WTC11 (cell line): ENCODE measurements around the gene VEGFB.

Experiments used
- ELF4 ChIP-seq: sonication (generic); formaldehyde crosslinking; IDR thresholded peaks from 2 replicates; pipeline ENCODE4 v1.8.1; 2022; ENCODE audit warnings: low read depth, mild to moderate bottlenecking, moderate library complexity, missing genetic modification reagents
- FOXJ3 ChIP-seq: sonication (generic); formaldehyde crosslinking; IDR thresholded peaks from 2 replicates; pipeline ENCODE4 v1.9.0; 2021; ENCODE audit warnings: missing genetic modification reagents, mild to moderate bottlenecking, borderline replicate concordance
- USF2 ChIP-seq: sonication (generic); formaldehyde crosslinking; IDR thresholded peaks from 2 replicates; pipeline ENCODE4 v1.8.1; 2023; ENCODE audit warnings: mild to moderate bottlenecking, missing genetic modification reagents, moderate library complexity
- ZNF121 ChIP-seq: sonication (generic); formaldehyde crosslinking; IDR thresholded peaks from 2 replicates; pipeline ENCODE4 v1.8.0; 2023; ENCODE audit warnings: missing genetic modification reagents
- ZNF317 ChIP-seq: sonication (generic); formaldehyde crosslinking; IDR thresholded peaks from 2 replicates; pipeline ENCODE4 v1.8.1; 2023; ENCODE audit warnings: low read depth, mild to moderate bottlenecking, moderate library complexity, missing genetic modification reagents, borderline replicate concordance
- TF ChIP-seq, protein P1 (sequence below): sonication (generic); formaldehyde crosslinking; IDR thresholded peaks from 2 replicates; pipeline ENCODE4 v1.8.1; 2022; ENCODE audit warnings: low read depth, missing genetic modification reagents, borderline replicate concordance
- TF ChIP-seq, protein P2 (sequence below): fragments of 200-600 bp; IDR thresholded peaks from 2 replicates; pipeline ENCODE4 v1.8.0; 2022; ENCODE audit warnings: antibody characterized with exemption
- TF ChIP-seq, protein P3 (sequence below): sonication (generic); formaldehyde crosslinking; IDR thresholded peaks from 2 replicates; pipeline ENCODE4 v1.8.0; 2022; ENCODE audit warnings: missing genetic modification reagents

- TF ChIP-seq, protein P1, sequence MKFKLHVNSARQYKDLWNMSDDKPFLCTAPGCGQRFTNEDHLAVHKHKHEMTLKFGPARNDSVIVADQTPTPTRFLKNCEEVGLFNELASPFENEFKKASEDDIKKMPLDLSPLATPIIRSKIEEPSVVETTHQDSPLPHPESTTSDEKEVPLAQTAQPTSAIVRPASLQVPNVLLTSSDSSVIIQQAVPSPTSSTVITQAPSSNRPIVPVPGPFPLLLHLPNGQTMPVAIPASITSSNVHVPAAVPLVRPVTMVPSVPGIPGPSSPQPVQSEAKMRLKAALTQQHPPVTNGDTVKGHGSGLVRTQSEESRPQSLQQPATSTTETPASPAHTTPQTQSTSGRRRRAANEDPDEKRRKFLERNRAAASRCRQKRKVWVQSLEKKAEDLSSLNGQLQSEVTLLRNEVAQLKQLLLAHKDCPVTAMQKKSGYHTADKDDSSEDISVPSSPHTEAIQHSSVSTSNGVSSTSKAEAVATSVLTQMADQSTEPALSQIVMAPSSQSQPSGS (CRISPR knock-in tag) = no peak
- no peak for TF ChIP-seq ELF4 (CRISPR knock-in tag)
- TF ChIP-seq, protein P2, sequence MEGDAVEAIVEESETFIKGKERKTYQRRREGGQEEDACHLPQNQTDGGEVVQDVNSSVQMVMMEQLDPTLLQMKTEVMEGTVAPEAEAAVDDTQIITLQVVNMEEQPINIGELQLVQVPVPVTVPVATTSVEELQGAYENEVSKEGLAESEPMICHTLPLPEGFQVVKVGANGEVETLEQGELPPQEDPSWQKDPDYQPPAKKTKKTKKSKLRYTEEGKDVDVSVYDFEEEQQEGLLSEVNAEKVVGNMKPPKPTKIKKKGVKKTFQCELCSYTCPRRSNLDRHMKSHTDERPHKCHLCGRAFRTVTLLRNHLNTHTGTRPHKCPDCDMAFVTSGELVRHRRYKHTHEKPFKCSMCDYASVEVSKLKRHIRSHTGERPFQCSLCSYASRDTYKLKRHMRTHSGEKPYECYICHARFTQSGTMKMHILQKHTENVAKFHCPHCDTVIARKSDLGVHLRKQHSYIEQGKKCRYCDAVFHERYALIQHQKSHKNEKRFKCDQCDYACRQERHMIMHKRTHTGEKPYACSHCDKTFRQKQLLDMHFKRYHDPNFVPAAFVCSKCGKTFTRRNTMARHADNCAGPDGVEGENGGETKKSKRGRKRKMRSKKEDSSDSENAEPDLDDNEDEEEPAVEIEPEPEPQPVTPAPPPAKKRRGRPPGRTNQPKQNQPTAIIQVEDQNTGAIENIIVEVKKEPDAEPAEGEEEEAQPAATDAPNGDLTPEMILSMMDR = no peak
- TF ChIP-seq, protein P3, sequence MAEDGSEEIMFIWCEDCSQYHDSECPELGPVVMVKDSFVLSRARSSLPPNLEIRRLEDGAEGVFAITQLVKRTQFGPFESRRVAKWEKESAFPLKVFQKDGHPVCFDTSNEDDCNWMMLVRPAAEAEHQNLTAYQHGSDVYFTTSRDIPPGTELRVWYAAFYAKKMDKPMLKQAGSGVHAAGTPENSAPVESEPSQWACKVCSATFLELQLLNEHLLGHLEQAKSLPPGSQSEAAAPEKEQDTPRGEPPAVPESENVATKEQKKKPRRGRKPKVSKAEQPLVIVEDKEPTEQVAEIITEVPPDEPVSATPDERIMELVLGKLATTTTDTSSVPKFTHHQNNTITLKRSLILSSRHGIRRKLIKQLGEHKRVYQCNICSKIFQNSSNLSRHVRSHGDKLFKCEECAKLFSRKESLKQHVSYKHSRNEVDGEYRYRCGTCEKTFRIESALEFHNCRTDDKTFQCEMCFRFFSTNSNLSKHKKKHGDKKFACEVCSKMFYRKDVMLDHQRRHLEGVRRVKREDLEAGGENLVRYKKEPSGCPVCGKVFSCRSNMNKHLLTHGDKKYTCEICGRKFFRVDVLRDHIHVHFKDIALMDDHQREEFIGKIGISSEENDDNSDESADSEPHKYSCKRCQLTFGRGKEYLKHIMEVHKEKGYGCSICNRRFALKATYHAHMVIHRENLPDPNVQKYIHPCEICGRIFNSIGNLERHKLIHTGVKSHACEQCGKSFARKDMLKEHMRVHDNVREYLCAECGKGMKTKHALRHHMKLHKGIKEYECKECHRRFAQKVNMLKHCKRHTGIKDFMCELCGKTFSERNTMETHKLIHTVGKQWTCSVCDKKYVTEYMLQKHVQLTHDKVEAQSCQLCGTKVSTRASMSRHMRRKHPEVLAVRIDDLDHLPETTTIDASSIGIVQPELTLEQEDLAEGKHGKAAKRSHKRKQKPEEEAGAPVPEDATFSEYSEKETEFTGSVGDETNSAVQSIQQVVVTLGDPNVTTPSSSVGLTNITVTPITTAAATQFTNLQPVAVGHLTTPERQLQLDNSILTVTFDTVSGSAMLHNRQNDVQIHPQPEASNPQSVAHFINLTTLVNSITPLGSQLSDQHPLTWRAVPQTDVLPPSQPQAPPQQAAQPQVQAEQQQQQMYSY (CRISPR knock-in tag) = no peak
- TF ChIP-seq ZNF317 (CRISPR knock-in tag) = no peak
- no peak for TF ChIP-seq USF2 (CRISPR knock-in tag)
- no peak for TF ChIP-seq FOXJ3 (CRISPR knock-in tag)
- no peak for TF ChIP-seq ZNF121 (CRISPR knock-in tag)
Observed at GRCh38 chr11:64276653-64277431, 42.5 kb downstream of the VEGFB start.
